Skeletal muscle tissue (tissue), 4 donors: ENCODE results near the gene FXN. TPM values are rescaled to one million over a fixed set of nuclear protein-coding genes. Genes with fewer than 3 reads are reported as not detected.

Experiments
- H3K27ac ChIP-seq: one replicate; pipeline ENCODE4 v1.7.0; 2013; ENCODE audit warnings: mild to moderate bottlenecking, low read depth, low read length, inconsistent platforms
- H3K27me3 ChIP-seq, 3 donors: one replicate each; pipeline ENCODE4 v1.7.0; 2013; ENCODE audit warnings: low read length in 3 of 3; ENCODE audit not compliant: control insufficient read depth in 3 of 3, insufficient read depth in 3 of 3
- H3K36me3 ChIP-seq, 3 donors: one replicate each; pipeline ENCODE4 v1.7.0; 2013; ENCODE audit warnings: low read length in 3 of 3; ENCODE audit not compliant: control insufficient read depth in 3 of 3, insufficient read depth in 3 of 3
- H3K4me1 ChIP-seq, 3 donors: one replicate each; pipeline ENCODE4 v1.7.0; 2013; ENCODE audit warnings: low read length in 3 of 3, mild to moderate bottlenecking in 3 of 3; ENCODE audit not compliant: control insufficient read depth in 3 of 3, insufficient read depth in 3 of 3
- H3K4me3 ChIP-seq, 3 donors: one replicate each; pipeline ENCODE4 v1.7.0; 2013; ENCODE audit warnings: low read length in 3 of 3
- H3K9ac ChIP-seq, 3 donors: one replicate each; pipeline ENCODE4 v1.7.0; 2013; ENCODE audit warnings: low read length in 3 of 3, mild to moderate bottlenecking in 3 of 3, moderate library complexity in 2 of 3, low read depth in 1 of 3
- H3K9me3 ChIP-seq, 3 donors: one replicate each; pipeline ENCODE4 v1.7.0; 2013; ENCODE audit warnings: low read length in 3 of 3; ENCODE audit not compliant: control insufficient read depth in 3 of 3
- total RNA-seq: library from RNA; depleted of rRNA; stranded (reverse); fragments of >200 nt; gene quantifications from one replicate; pipeline ENCODE4 v1.2.3, GENCODE V29; 2014
- donor health status: Osteomylitis.

The FXN gene
- total RNA-seq, 1 donor from 2014 or later = 3.7 TPM

- no peak overlapping the region for H3K27ac ChIP-seq
- H3K9me3 ChIP-seq = no peaks in the 10 kb centered on the region
- peaks cover 0 to 6% (median 0%) of the 10 kb centered on the region in 3 donors for H3K4me1 ChIP-seq
- H3K36me3 ChIP-seq = peaks cover 0 to under 1% (median 0%) of the 10 kb centered on the region in 3 donors
- H3K9ac ChIP-seq = no peak overlapping the region
- no peaks in the 10 kb centered on the region for H3K27me3 ChIP-seq
- H3K4me3 ChIP-seq = no peak overlapping the region
Measured at GRCh38 chr9:69078069-69078468, 42.5 kb downstream of the FXN start.

- Histone ChIP-seq H3K36me3 (no peaks in the 10 kb centered on the region), H3K4me1 (peaks cover 0 to 6% (median 0%) of the 10 kb centered on the region in 3 donors), H3K27me3 (no peaks in the 10 kb centered on the region), H3K4me3 (no peak overlapping the region), H3K9ac (no peak overlapping the region), H3K27ac (no peak overlapping the region), H3K9me3 (no peaks in the 10 kb centered on the region)
Measured at GRCh38 chr9:69078581-69078980, 43.0 kb downstream of the FXN start.

- H3K27ac ChIP-seq = no peak overlapping the region
- no peak overlapping the region for H3K4me3 ChIP-seq
- no peaks in the 10 kb centered on the region for H3K36me3 ChIP-seq
- no peak overlapping the region for H3K9ac ChIP-seq
- peaks cover 0 to 6% (median 0%) of the 10 kb centered on the region in 3 donors for H3K4me1 ChIP-seq
- no peaks in the 10 kb centered on the region for H3K27me3 ChIP-seq
- no peaks in the 10 kb centered on the region for H3K9me3 ChIP-seq
Measured at GRCh38 chr9:69079186-69079585, 43.6 kb downstream of the FXN start.

- Histone ChIP-seq H3K9ac (no peak overlapping the region), H3K4me3 (no peak overlapping the region), H3K27ac (no peak overlapping the region), H3K27me3 (no peaks in the 10 kb centered on the region), H3K4me1 (peaks cover 0 to 9% (median 0%) of the 10 kb centered on the region in 3 donors), H3K36me3 (no peaks in the 10 kb centered on the region), H3K9me3 (no peaks in the 10 kb centered on the region)
Measured at GRCh38 chr9:69081261-69081660, 45.7 kb downstream of the FXN start.

GRCh38 chr9:69083321-69083720 is 47.8 kb downstream of the FXN start:
- no peaks in the 10 kb centered on the region for H3K27me3 ChIP-seq
- no peaks in the 10 kb centered on the region for H3K9me3 ChIP-seq
- H3K9ac ChIP-seq = no peak overlapping the region
- H3K27ac ChIP-seq = no peak overlapping the region
- no peak overlapping the region for H3K4me3 ChIP-seq
- no peaks in the 10 kb centered on the region for H3K36me3 ChIP-seq
- peaks cover 0 to 7% (median 2%) of the 10 kb centered on the region in 3 donors for H3K4me1 ChIP-seq

GRCh38 chr9:69085569-69086283 is 50.2 kb downstream of the FXN start:
- Histone ChIP-seq H3K4me3 (no peak overlapping the region), H3K9ac (no peak overlapping the region), H3K27me3 (no peaks in the 10 kb centered on the region), H3K9me3 (no peaks in the 10 kb centered on the region), H3K27ac (no peak overlapping the region), H3K4me1 (peaks cover 0 to 3% (median 2%) of the 10 kb centered on the region in 3 donors), H3K36me3 (no peaks in the 10 kb centered on the region)

- Histone ChIP-seq H3K9ac (no peak overlapping the region), H3K4me3 (no peak overlapping the region), H3K27ac (no peak overlapping the region), H3K36me3 (no peaks in the 10 kb centered on the region), H3K9me3 (no peaks in the 10 kb centered on the region), H3K27me3 (no peaks in the 10 kb centered on the region), H3K4me1 (peaks cover 0 to 3% (median 2%) of the 10 kb centered on the region in 3 donors)
Measured at GRCh38 chr9:69086312-69086711, 50.8 kb downstream of the FXN start.

- Histone ChIP-seq H3K9me3 (no peaks in the 10 kb centered on the region), H3K4me1 (peaks cover 0 to 3% (median 2%) of the 10 kb centered on the region in 3 donors), H3K4me3 (no peak overlapping the region), H3K36me3 (no peaks in the 10 kb centered on the region), H3K27me3 (no peaks in the 10 kb centered on the region), H3K27ac (no peak overlapping the region), H3K9ac (no peak overlapping the region)
Measured at GRCh38 chr9:69086769-69087168, 51.2 kb downstream of the FXN start.

GRCh38 chr9:69089082-69089481 is 53.5 kb downstream of the FXN start:
- H3K4me1 ChIP-seq = peaks cover 0 to 3% (median 2%) of the 10 kb centered on the region in 3 donors
- no peak overlapping the region for H3K4me3 ChIP-seq
- no peaks in the 10 kb centered on the region for H3K27me3 ChIP-seq
- no peaks in the 10 kb centered on the region for H3K36me3 ChIP-seq
- H3K9ac ChIP-seq = no peak overlapping the region
- no peaks in the 10 kb centered on the region for H3K9me3 ChIP-seq
- H3K27ac ChIP-seq = no peak overlapping the region

- H3K27ac ChIP-seq = no peak overlapping the region
Measured at GRCh38 chr9:69089491-69089890, 53.9 kb downstream of the FXN start.

More at GRCh38 chr9:69089491-69089890, 53.9 kb downstream of the FXN start:
- Histone ChIP-seq H3K27me3 (no peaks in the 10 kb centered on the region), H3K36me3 (no peaks in the 10 kb centered on the region), H3K4me1 (peaks cover 0 to 3% (median 2%) of the 10 kb centered on the region in 3 donors), H3K4me3 (no peak overlapping the region), H3K9ac (no peak overlapping the region), H3K9me3 (no peaks in the 10 kb centered on the region)
